DMS79 treated with DMSO at 0.1 percent for 48 hours (cell line): ENCODE results near the gene RFX3.
"Not testable (repeated sequence)": the region's sequence is repeated elsewhere in the genome, so short reads cannot be mapped to it uniquely, and the experiment has no call there.

Experiments
- DNase-seq: peaks from one replicate; lab custom pipeline; 2025; lab: John Stamatoyannopoulos, UW

The RFX3 gene

GRCh38 chr9:3346549-3346948 is 179.3 kb downstream of the RFX3 start:
- no peak for DNase-seq

- no peak for DNase-seq
Measured at GRCh38 chr9:3343671-3344070, 182.1 kb downstream of the RFX3 start.

GRCh38 chr9:3342159-3342777 is 183.5 kb downstream of the RFX3 start:
- DNase-seq = no peak

GRCh38 chr9:3337515-3338225 is 188.1 kb downstream of the RFX3 start:
- DNase-seq = no peak

- no peak for DNase-seq
Measured at GRCh38 chr9:3336951-3337350, 188.8 kb downstream of the RFX3 start.

- no peak for DNase-seq
Measured at GRCh38 chr9:3332802-3333201, 193.0 kb downstream of the RFX3 start.

GRCh38 chr9:3331801-3332200 is 194.0 kb downstream of the RFX3 start:
- no peak for DNase-seq

- DNase-seq = no peak
Measured at GRCh38 chr9:3330792-3331420, 194.9 kb downstream of the RFX3 start.

GRCh38 chr9:3329361-3329760 is 196.4 kb downstream of the RFX3 start:
- no peak for DNase-seq

- DNase-seq = no peak
Measured at GRCh38 chr9:3323714-3324113, 202.1 kb downstream of the RFX3 start.

- no peak for DNase-seq
Measured at GRCh38 chr9:3321186-3321585, 204.6 kb downstream of the RFX3 start.

GRCh38 chr9:3312595-3312994 is 213.2 kb downstream of the RFX3 start:
- not testable (repeated sequence) for DNase-seq

GRCh38 chr9:3308609-3309008 is 217.2 kb downstream of the RFX3 start:
- DNase-seq = no peak

GRCh38 chr9:3304388-3304787 is 221.4 kb downstream of the RFX3 start:
- not testable (repeated sequence) for DNase-seq

- no peak for DNase-seq
Measured at GRCh38 chr9:3299872-3300271, 225.9 kb downstream of the RFX3 start.

- DNase-seq = no peak
Measured at GRCh38 chr9:3296536-3296935, 229.3 kb downstream of the RFX3 start.

- DNase-seq = no peak
Measured at GRCh38 chr9:3292311-3292710, 233.5 kb downstream of the RFX3 start.

GRCh38 chr9:3290231-3290840 is 235.5 kb downstream of the RFX3 start:
- no peak for DNase-seq

- no peak for DNase-seq
Measured at GRCh38 chr9:3288686-3289085, 237.1 kb downstream of the RFX3 start.

- no peak for DNase-seq
Measured at GRCh38 chr9:3285365-3286161, 240.2 kb downstream of the RFX3 start.

GRCh38 chr9:3282365-3282764 is 243.4 kb downstream of the RFX3 start:
- no peak for DNase-seq

GRCh38 chr9:3281399-3281798 is 244.4 kb downstream of the RFX3 start:
- no peak for DNase-seq
